ENCODE results near the gene ELOF1.
"Not testable (repeated sequence)": the region's sequence is repeated elsewhere in the genome, so short reads cannot be mapped to it uniquely, and the experiment has no call there.

- TF ChIP-seq CTCF, POLR2AphosphoS5, POLR2A (IDR thresholded peaks at IDR 0.05): not testable (repeated sequence)
Observed at GRCh38 chr19:11565649-11565980, 6.6 kb upstream of the ELOF1 start.
